GM12878 (cell line): ENCODE data around the gene SMARCD2. TPM values are rescaled to one million over a fixed set of nuclear protein-coding genes. Genes with fewer than 3 reads are reported as not detected.
"Not testable (repeated sequence)": the region's sequence is repeated elsewhere in the genome, so short reads cannot be mapped to it uniquely, and the experiment has no call there.

Experiments
- ATAC-seq: fragments of 200-7000 bp; cut with Tn5 transposase; 3 replicates; pipeline ENCODE4 v1.9.1; 2020; ENCODE audit warnings: mild to moderate bottlenecking, moderate library complexity
- BruUV-seq: library from RNA; stranded (reverse); fragments of 400-500 nt; replicated peaks from 2 replicates; lab custom pipeline; 2021; lab: Mats Ljungman, UMichigan
- CTCF ChIA-PET: fragments of 300-600 bp; sonication (Branson Sonifier 250); formaldehyde crosslinking; extraction: SDS; loops from one replicate; lab custom pipeline; 2021; ENCODE audit warnings: inconsistent platforms; lab: Yijun Ruan, JAX
- POLR2A ChIA-PET: fragments of 350-600 bp; formaldehyde crosslinking; extraction: SDS; loops from one replicate; lab custom pipeline; 2021; ENCODE audit warnings: inconsistent platforms; lab: Charles Lee
- RAD21 ChIA-PET: fragments of 300-600 bp; sonication (Branson Sonifier 250); formaldehyde crosslinking; loops from one replicate; lab custom pipeline; 2023; ENCODE audit warnings: antibody characterized with exemption; ENCODE audit not compliant: unreplicated experiment; lab: Charles Lee
- SMC1A ChIA-PET: fragments of 300-600 bp; sonication (Branson Sonifier 250); formaldehyde crosslinking; loops from one replicate; lab custom pipeline; 2023; ENCODE audit not compliant: unreplicated experiment, uncharacterized antibody; lab: Charles Lee
- DNase-seq: peaks from one replicate; pipeline ENCODE4 v3.0.0-alpha.2; 2011; ENCODE audit warnings: low read depth, low spot score
- FAIRE-seq: peaks from 3 replicates; lab custom pipeline; 2011; peaks lifted over from hg19 to GRCh38; lab: Jason Lieb, UNC
- H2AFZ ChIP-seq: 2 replicates; pipeline ENCODE4 v1.6.0; 2011; ENCODE audit warnings: low read depth, low read length, control low read depth; ENCODE audit not compliant: control insufficient read depth
- H3K27ac ChIP-seq: 2 replicates; pipeline ENCODE4 v1.5.1; 2011; ENCODE audit warnings: control low read depth; ENCODE audit not compliant: control insufficient read depth, insufficient read depth
- H3K27me3 ChIP-seq, 2 experiments: replicated peaks in 1 of 2; 2 replicates each; pipeline versions ENCODE4 v1.6.0 to v1.6.1; 2011; ENCODE audit warnings: low read length in 1 of 2; ENCODE audit not compliant: control insufficient read depth in 2 of 2, insufficient read depth in 2 of 2
- H3K36me3 ChIP-seq, 2 experiments: 2 replicates each; pipeline ENCODE4 v1.5.1; 2011; ENCODE audit warnings: low read length in 1 of 2; ENCODE audit not compliant: control insufficient read depth in 2 of 2, insufficient read depth in 2 of 2
- H3K4me1 ChIP-seq: 2 replicates; pipeline ENCODE4 v1.6.1; 2011; ENCODE audit warnings: mild to moderate bottlenecking, low read length, moderate library complexity, mixed read lengths; ENCODE audit not compliant: control insufficient read depth, insufficient read depth
- H3K4me2 ChIP-seq: 2 replicates; pipeline ENCODE4 v1.6.0; 2011; ENCODE audit warnings: control low read depth; ENCODE audit not compliant: control insufficient read depth, insufficient read depth
- H3K4me3 ChIP-seq: fragments of 200-600 bp; sonication (generic); 2 replicates; pipeline ENCODE4 v1.5.1; 2016
- H3K79me2 ChIP-seq: 2 replicates; pipeline ENCODE4 v1.6.0; 2011; ENCODE audit warnings: low read length; ENCODE audit not compliant: control insufficient read depth, insufficient read depth
- H3K9ac ChIP-seq: 2 replicates; pipeline ENCODE4 v1.8.0; 2011; ENCODE audit warnings: low read length, control low read depth, mixed read lengths; ENCODE audit not compliant: control insufficient read depth, insufficient read depth
- H3K9me3 ChIP-seq: replicated peaks from 3 replicates; pipeline ENCODE4 v1.5.1; 2011; ENCODE audit warnings: mild to moderate bottlenecking, low read length; ENCODE audit not compliant: control insufficient read depth, insufficient read depth
- H4K20me1 ChIP-seq: 2 replicates; pipeline ENCODE4 v1.6.0; 2011; ENCODE audit not compliant: control insufficient read depth, insufficient read depth
- PML ChIP-seq: IDR thresholded peaks from 2 replicates; pipeline ENCODE4 v1.6.1; 2012; ENCODE audit warnings: low read length, inconsistent platforms
- PRDM15 ChIP-seq: fragments of 450-650 bp; formaldehyde crosslinking; IDR thresholded peaks from 2 replicates; pipeline ENCODE4 v1.4.0; 2020; ENCODE audit warnings: mild to moderate bottlenecking, moderate library complexity
- SPI1 ChIP-seq: IDR thresholded peaks from 2 replicates; pipeline ENCODE4 v1.6.1; 2011; ENCODE audit warnings: low read depth, mild to moderate bottlenecking, low read length, moderate library complexity, borderline replicate concordance; ENCODE audit not compliant: insufficient read depth
- TCF3 ChIP-seq: IDR thresholded peaks from 2 replicates; pipeline ENCODE4 v1.6.1; 2012; ENCODE audit warnings: low read depth, mild to moderate bottlenecking, low read length, borderline replicate concordance; ENCODE audit not compliant: insufficient read depth
- WGBS: methylation state at CpG from one replicate; pipeline ENCODE4 v1.1.6; 2016; ENCODE audit warnings: low lambda C conversion rate; ENCODE audit not compliant: insufficient replicate concordance, insufficient coverage; ENCODE audit errors: missing lambda C conversion rate; 5-methylcytosine and 5-hydroxymethylcytosine counted together
- in situ Hi-C: fragments of 300-500 bp; cut with MboI; formaldehyde crosslinking; loops from 9 replicates; pipeline ENCODE4 v1.14.3; 2018; ENCODE audit warnings: mixed read lengths
- intact Hi-C: fragments of 100-400 bp; cut with micrococcal nuclease; formaldehyde crosslinking; loops from one replicate; pipeline ENCODE4 v1.14.2; 2022; ENCODE audit not compliant: unreplicated experiment
- polyA plus RNA-seq, 11 experiments: library from polyadenylated mRNA; depleted of rRNA in 4 of 11; unstranded in 6 of 11; stranded (reverse) in 5 of 11; fragments of >200 nt; fragmentation: Nextera tagmentation in 4 of 11; fragmentation: Illumina TruSeq in 1 of 11; extraction: Ambion mirVana in 4 of 11; extraction: Trizol in 1 of 11; gene quantifications; 1 replicate in 1 of 11; 2 replicates in 10 of 11; pipeline versions ENCODE4 v1.2.1 to v1.2.3, GENCODE V29; 2011 to 2016; ENCODE audit warnings: inconsistent platforms in 2 of 11, missing spikeins in 2 of 11, low read depth in 1 of 11
- total RNA-seq, 4 experiments: library from RNA; depleted of rRNA in 3 of 4; stranded (reverse); fragments of >200 nt in 3 of 4; fragmentation: Illumina TruSeq in 1 of 4; extraction: Trizol in 1 of 4; gene quantifications; 2 replicates each; pipeline versions ENCODE4 v1.2.1 to v1.2.3, GENCODE V29; 2013 to 2021

Gene SMARCD2
- total and polyA plus RNA-seq, 10 of the 15 experiments (the other 5 are each of a cell fraction or from before 2014, with no cell fraction given): 2.4 to 111 (median 63.6) TPM

- TF ChIP-seq PRDM15 (CRISPR knock-in tag) (no peak), PML (no peak), TCF3 (no peak), SPI1 (no peak)
These were observed 43.8 kb downstream of the SMARCD2 start (continued) for GRCh38 chr17:63798572-63799106.

- WGBS: 90% methylated on average over 10 of the region's 10 CpGs
- RAD21 ChIA-PET, BruUV-seq: not testable (repeated sequence)
These were observed 46.1 kb downstream of the SMARCD2 start for GRCh38 chr17:63796375-63796774.

More at GRCh38 chr17:63796375-63796774, 46.1 kb downstream of the SMARCD2 start:
- H3K27ac ChIP-seq, H3K9ac ChIP-seq, intact Hi-C loops, H3K9me3 ChIP-seq, SMC1A ChIA-PET, in situ Hi-C loops, H4K20me1 ChIP-seq, H3K4me2 ChIP-seq, FAIRE-seq, DNase-seq, H2AFZ ChIP-seq, H3K79me2 ChIP-seq, H3K4me3 ChIP-seq, H3K4me1 ChIP-seq, H3K27me3 ChIP-seq, ATAC-seq: not testable (repeated sequence)
- ChIA-PET POLR2A (interaction anchor here (1.2 kb wide), 1 partner anchor 10 kb away, joined by 3 read pairs; no protein-coding TSS in a partner anchor), CTCF (interaction anchor here (1.1 kb wide), 2 partner anchors 31 to 390 kb away, joined by 3 read pairs; partner anchors contain the start of gene PSMC5)
- H3K36me3 ChIP-seq: peaks cover 11 to 53% of the 10 kb centered on the region in 2 experiments
